Spleen (tissue), 7 donors: ENCODE results near the gene STXBP5L.

ENCODE experiments used
- CTCF ChIP-seq, 11 experiments: fragments of 200-600 bp in 7 of 11; fragments of 450-650 bp in 4 of 11; sonication (generic) in 4 of 11; IDR thresholded peaks in 8 of 11; conservative IDR thresholded peaks in 3 of 11; 1 replicate in 7 of 11; 2 replicates in 4 of 11; pipeline versions ENCODE4 v1.4.0 to v1.8.0; 2016 to 2021; ENCODE audit warnings: antibody characterized with exemption in 11 of 11, inconsistent platforms in 4 of 11, mild to moderate bottlenecking in 1 of 11
- POLR2AphosphoS5 ChIP-seq, 3 donors: sonication (generic); formaldehyde crosslinking; IDR thresholded peaks; one replicate each; pipeline ENCODE4 v1.5.1; 2017; ENCODE audit warnings: antibody characterized with exemption in 3 of 3
- donor health status: DM: no; HTN: no; CAD: no; lungs with moderate emphysema.
- donor health status: DM: no; HTN: no; CAD: no.
- donor health status: DM: no; HTN: no; CAD: no.

GRCh38 chr3:121018917-121019321 is 110.9 kb downstream of the STXBP5L start:
- TF ChIP-seq CTCF (IDR thresholded peaks at IDR 0.05 in 8 of 11, conservative IDR thresholded peaks at IDR 0.05 in 3 of 11) (no peak), POLR2AphosphoS5 (IDR thresholded peaks at IDR 0.05) (no peak)
